HepG2 (cell line): Measurements from ENCODE around the gene TOB1. TPM values are rescaled to one million over a fixed set of nuclear protein-coding genes. Genes with fewer than 3 reads are reported as not detected.
A peak's percentile ranks its signal among the peaks of the same experiment; 100 is the strongest.

Experiments used
- AHR ChIP-seq: IDR thresholded peaks from 2 replicates; pipeline ENCODE4 v1.6.1; 2018; ENCODE audit warnings: missing genetic modification reagents, missing compliant biosample characterization
- ASH2L ChIP-seq: fragments of 300-600, 200-600 bp; sonication (generic); IDR thresholded peaks from 2 replicates; pipeline ENCODE4 v1.7.0; 2017; ENCODE audit warnings: low read depth, mild to moderate bottlenecking, moderate library complexity, mixed read lengths, low read length; ENCODE audit not compliant: insufficient read length
- CEBPB ChIP-seq: IDR thresholded peaks from 2 replicates; pipeline ENCODE4 v1.6.1; 2011; ENCODE audit warnings: low read depth, low read length, improper control_type of control experiment, borderline replicate concordance
- ESRRA ChIP-seq: sonication (generic); formaldehyde crosslinking; IDR thresholded peaks from 2 replicates; pipeline ENCODE4 v1.5.1; 2020; ENCODE audit warnings: mild to moderate bottlenecking, low read depth, missing genetic modification reagents
- ETV6 ChIP-seq: sonication (generic); formaldehyde crosslinking; conservative IDR thresholded peaks from 2 replicates; pipeline ENCODE4 v1.4.0; 2020; ENCODE audit warnings: missing genetic modification reagents
- FOXM1 ChIP-seq: sonication (generic); formaldehyde crosslinking; IDR thresholded peaks from 2 replicates; pipeline ENCODE4 v1.5.0; 2020; ENCODE audit warnings: missing genetic modification reagents
- GFI1 ChIP-seq: sonication (generic); formaldehyde crosslinking; IDR thresholded peaks from 2 replicates; pipeline ENCODE4 v1.5.0; 2020; ENCODE audit warnings: missing genetic modification reagents, mild to moderate bottlenecking, borderline replicate concordance
- GZF1 ChIP-seq: sonication (generic); formaldehyde crosslinking; IDR thresholded peaks from 2 replicates; pipeline ENCODE4 v1.5.1; 2020; ENCODE audit warnings: mild to moderate bottlenecking, missing genetic modification reagents
- MAFG ChIP-seq: sonication (generic); formaldehyde crosslinking; IDR thresholded peaks from 2 replicates; pipeline ENCODE4 v1.5.1; 2020; ENCODE audit warnings: mild to moderate bottlenecking, missing genetic modification reagents
- MIER2 ChIP-seq: IDR thresholded peaks from 2 replicates; pipeline ENCODE4 v1.6.1; 2016; ENCODE audit warnings: missing biosample characterization, missing genetic modification reagents
- MXI1 ChIP-seq: IDR thresholded peaks from 3 replicates; pipeline ENCODE4 v1.6.1; 2012; ENCODE audit warnings: low read depth, low read length, inconsistent platforms, borderline replicate concordance
- PCBP1 ChIP-seq: fragments of 200-400 bp; formaldehyde crosslinking; IDR thresholded peaks from 2 replicates; pipeline ENCODE4 v1.6.1; 2017; ENCODE audit warnings: mild to moderate bottlenecking, low read depth, low read length, borderline replicate concordance
- REPIN1 ChIP-seq: sonication (generic); formaldehyde crosslinking; IDR thresholded peaks from 2 replicates; pipeline ENCODE4 v1.8.0; 2022; ENCODE audit warnings: missing genetic modification reagents, low read depth, mild to moderate bottlenecking, borderline replicate concordance
- THYN1 ChIP-seq: sonication (generic); formaldehyde crosslinking; IDR thresholded peaks from 2 replicates; pipeline ENCODE4 v1.8.1; 2023; ENCODE audit warnings: low read depth, mild to moderate bottlenecking, moderate library complexity, missing genetic modification reagents, borderline replicate concordance
- ZNF180 ChIP-seq: sonication (generic); formaldehyde crosslinking; IDR thresholded peaks from 2 replicates; pipeline ENCODE4 v1.4.0; 2020; ENCODE audit warnings: low read depth, missing genetic modification reagents, borderline replicate concordance
- ZNF331 ChIP-seq: sonication (generic); formaldehyde crosslinking; IDR thresholded peaks from 2 replicates; pipeline ENCODE4 v1.4.0; 2020; ENCODE audit warnings: missing genetic modification reagents
- ZNF460 ChIP-seq: sonication (generic); formaldehyde crosslinking; IDR thresholded peaks from 2 replicates; pipeline ENCODE4 v1.5.1; 2020; ENCODE audit warnings: missing genetic modification reagents, mild to moderate bottlenecking, borderline replicate concordance
- ZNF672 ChIP-seq: sonication (generic); formaldehyde crosslinking; IDR thresholded peaks from 2 replicates; pipeline ENCODE4 v1.8.1; 2022; ENCODE audit warnings: missing genetic modification reagents
- polyA plus RNA-seq, 8 experiments: library from polyadenylated mRNA; depleted of rRNA in 3 of 8; stranded (reverse) in 7 of 8; unstranded in 1 of 8; fragments of >200 nt; fragmentation: Illumina TruSeq in 4 of 8; extraction: Trizol in 4 of 8; gene quantifications; 2 replicates each; pipeline versions ENCODE4 v1.2.1 to v1.2.3, GENCODE V29; 2011 to 2016; ENCODE audit warnings: low read depth in 4 of 8, missing spikeins in 1 of 8, mixed read lengths in 1 of 8; ENCODE audit not compliant: insufficient read depth in 1 of 8
- total RNA-seq, 5 experiments: library from RNA; depleted of rRNA; stranded (reverse); fragments of >200 nt; fragmentation: Illumina TruSeq; extraction: Trizol; gene quantifications; 2 replicates each; pipeline ENCODE4 v1.2.3, GENCODE V29; 2016; ENCODE audit warnings: low read depth in 1 of 5
- TF ChIP-seq, protein P1 (sequence below): sonication (generic); formaldehyde crosslinking; IDR thresholded peaks from 2 replicates; pipeline ENCODE4 v1.4.0; 2020; ENCODE audit warnings: mild to moderate bottlenecking, missing genetic modification reagents
- TF ChIP-seq, protein P2 (sequence below): sonication (generic); formaldehyde crosslinking; IDR thresholded peaks from 2 replicates; pipeline ENCODE4 v1.9.0; 2022; ENCODE audit warnings: missing genetic modification reagents, mild to moderate bottlenecking, borderline replicate concordance
- TF ChIP-seq, protein P3 (sequence below): sonication (generic); formaldehyde crosslinking; IDR thresholded peaks from 2 replicates; pipeline ENCODE4 v1.4.0; 2020; ENCODE audit warnings: missing genetic modification reagents, borderline replicate concordance

TOB1 gene
- total and polyA plus RNA-seq, 2 of the 13 experiments (the other 11 are each of a cell fraction or from before 2014, with no cell fraction given) = 21.9 to 57.7 TPM

DNA sequence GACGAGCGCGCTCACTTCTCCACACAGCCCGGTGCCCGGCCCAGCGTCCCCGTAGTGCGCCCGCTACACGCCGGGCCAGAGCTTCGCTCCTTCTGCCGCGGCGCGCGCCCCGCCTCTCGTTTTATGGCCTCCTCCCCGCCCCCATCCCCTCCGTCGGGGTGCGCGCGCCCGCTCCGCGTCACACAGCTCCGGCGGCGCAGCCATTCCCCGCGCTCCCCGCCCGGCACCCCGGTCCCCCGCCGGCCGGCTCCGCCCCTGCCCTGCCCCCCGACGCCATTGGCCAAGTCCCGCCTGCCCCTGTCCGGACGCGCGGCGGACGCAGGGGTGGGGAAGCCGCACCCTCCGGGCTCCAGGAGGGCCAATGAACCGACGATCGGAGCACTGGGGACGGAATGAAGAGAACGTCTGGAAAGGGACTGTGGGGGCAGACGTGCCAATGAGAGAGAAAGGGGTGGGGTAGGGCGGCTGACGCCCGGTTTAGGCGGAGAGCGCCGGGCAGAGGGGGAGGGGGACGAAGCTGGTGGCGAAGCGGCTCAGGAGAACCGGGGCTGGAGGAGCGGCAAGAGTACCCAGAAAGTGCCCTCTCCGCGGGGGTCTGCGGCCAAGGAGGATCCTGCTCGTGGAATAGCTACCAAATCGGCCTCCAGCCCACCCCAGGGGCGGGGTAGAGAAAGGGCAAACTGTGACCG, at the start of gene TOB1 (continued):
- TF ChIP-seq ASH2L = no peak
- 0 out of 2 replicates have a peak, but pooled peaks have one; percentile 12 for TF ChIP-seq ZNF180 (CRISPR knock-in tag)
- peak; percentile 94 for TF ChIP-seq ZNF331 (CRISPR knock-in tag)
- TF ChIP-seq MIER2 (CRISPR knock-in tag) = 0 out of 2 replicates have a peak, but pooled peaks have one; percentile 21
- TF ChIP-seq THYN1 = no peak
- TF ChIP-seq, protein P1, sequence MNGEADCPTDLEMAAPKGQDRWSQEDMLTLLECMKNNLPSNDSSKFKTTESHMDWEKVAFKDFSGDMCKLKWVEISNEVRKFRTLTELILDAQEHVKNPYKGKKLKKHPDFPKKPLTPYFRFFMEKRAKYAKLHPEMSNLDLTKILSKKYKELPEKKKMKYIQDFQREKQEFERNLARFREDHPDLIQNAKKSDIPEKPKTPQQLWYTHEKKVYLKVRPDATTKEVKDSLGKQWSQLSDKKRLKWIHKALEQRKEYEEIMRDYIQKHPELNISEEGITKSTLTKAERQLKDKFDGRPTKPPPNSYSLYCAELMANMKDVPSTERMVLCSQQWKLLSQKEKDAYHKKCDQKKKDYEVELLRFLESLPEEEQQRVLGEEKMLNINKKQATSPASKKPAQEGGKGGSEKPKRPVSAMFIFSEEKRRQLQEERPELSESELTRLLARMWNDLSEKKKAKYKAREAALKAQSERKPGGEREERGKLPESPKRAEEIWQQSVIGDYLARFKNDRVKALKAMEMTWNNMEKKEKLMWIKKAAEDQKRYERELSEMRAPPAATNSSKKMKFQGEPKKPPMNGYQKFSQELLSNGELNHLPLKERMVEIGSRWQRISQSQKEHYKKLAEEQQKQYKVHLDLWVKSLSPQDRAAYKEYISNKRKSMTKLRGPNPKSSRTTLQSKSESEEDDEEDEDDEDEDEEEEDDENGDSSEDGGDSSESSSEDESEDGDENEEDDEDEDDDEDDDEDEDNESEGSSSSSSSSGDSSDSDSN = peak; percentile 85
- TF ChIP-seq AHR (CRISPR knock-in tag) = peak; percentile 99
- peak; percentile 46; the same call in 1 of the 2 replicates for TF ChIP-seq GFI1 (CRISPR knock-in tag)
- no peak for TF ChIP-seq ZNF672 (CRISPR knock-in tag)
- TF ChIP-seq, protein P2, sequence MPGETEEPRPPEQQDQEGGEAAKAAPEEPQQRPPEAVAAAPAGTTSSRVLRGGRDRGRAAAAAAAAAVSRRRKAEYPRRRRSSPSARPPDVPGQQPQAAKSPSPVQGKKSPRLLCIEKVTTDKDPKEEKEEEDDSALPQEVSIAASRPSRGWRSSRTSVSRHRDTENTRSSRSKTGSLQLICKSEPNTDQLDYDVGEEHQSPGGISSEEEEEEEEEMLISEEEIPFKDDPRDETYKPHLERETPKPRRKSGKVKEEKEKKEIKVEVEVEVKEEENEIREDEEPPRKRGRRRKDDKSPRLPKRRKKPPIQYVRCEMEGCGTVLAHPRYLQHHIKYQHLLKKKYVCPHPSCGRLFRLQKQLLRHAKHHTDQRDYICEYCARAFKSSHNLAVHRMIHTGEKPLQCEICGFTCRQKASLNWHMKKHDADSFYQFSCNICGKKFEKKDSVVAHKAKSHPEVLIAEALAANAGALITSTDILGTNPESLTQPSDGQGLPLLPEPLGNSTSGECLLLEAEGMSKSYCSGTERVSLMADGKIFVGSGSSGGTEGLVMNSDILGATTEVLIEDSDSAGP (CRISPR knock-in tag) = no peak; the same call in 1 of the 2 replicates
- peak; percentile 26 for TF ChIP-seq ESRRA
- peak; percentile 20; the same call in 1 of the 2 replicates for TF ChIP-seq GZF1 (CRISPR knock-in tag)
- TF ChIP-seq MAFG (CRISPR knock-in tag) = no peak
- peak; percentile 97 for TF ChIP-seq ETV6 (CRISPR knock-in tag)
- TF ChIP-seq CEBPB = no peak
- TF ChIP-seq FOXM1 (CRISPR knock-in tag) = peak; percentile 46; the same call in 1 of the 2 replicates
- TF ChIP-seq REPIN1 (CRISPR knock-in tag) = peak; percentile 58
- TF ChIP-seq, protein P3, sequence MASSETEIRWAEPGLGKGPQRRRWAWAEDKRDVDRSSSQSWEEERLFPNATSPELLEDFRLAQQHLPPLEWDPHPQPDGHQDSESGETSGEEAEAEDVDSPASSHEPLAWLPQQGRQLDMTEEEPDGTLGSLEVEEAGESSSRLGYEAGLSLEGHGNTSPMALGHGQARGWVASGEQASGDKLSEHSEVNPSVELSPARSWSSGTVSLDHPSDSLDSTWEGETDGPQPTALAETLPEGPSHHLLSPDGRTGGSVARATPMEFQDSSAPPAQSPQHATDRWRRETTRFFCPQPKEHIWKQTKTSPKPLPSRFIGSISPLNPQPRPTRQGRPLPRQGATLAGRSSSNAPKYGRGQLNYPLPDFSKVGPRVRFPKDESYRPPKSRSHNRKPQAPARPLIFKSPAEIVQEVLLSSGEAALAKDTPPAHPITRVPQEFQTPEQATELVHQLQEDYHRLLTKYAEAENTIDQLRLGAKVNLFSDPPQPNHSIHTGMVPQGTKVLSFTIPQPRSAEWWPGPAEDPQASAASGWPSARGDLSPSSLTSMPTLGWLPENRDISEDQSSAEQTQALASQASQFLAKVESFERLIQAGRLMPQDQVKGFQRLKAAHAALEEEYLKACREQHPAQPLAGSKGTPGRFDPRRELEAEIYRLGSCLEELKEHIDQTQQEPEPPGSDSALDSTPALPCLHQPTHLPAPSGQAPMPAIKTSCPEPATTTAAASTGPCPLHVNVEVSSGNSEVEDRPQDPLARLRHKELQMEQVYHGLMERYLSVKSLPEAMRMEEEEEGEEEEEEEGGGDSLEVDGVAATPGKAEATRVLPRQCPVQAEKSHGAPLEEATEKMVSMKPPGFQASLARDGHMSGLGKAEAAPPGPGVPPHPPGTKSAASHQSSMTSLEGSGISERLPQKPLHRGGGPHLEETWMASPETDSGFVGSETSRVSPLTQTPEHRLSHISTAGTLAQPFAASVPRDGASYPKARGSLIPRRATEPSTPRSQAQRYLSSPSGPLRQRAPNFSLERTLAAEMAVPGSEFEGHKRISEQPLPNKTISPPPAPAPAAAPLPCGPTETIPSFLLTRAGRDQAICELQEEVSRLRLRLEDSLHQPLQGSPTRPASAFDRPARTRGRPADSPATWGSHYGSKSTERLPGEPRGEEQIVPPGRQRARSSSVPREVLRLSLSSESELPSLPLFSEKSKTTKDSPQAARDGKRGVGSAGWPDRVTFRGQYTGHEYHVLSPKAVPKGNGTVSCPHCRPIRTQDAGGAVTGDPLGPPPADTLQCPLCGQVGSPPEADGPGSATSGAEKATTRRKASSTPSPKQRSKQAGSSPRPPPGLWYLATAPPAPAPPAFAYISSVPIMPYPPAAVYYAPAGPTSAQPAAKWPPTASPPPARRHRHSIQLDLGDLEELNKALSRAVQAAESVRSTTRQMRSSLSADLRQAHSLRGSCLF = 0 out of 2 replicates have a peak, but pooled peaks have one; percentile 58
- TF ChIP-seq ZNF460 = no peak
- no peak; the same call in 1 of the 2 replicates for TF ChIP-seq PCBP1
- peak; percentile 76; the same call in 1 of the 3 replicates for TF ChIP-seq MXI1
